ENCODE data around the gene CD55. TPM values are rescaled to one million over a fixed set of nuclear protein-coding genes. Genes with fewer than 3 reads are reported as not detected.
"Not testable (repeated sequence)": the region's sequence is repeated elsewhere in the genome, so short reads cannot be mapped to it uniquely, and the experiment has no call there.

Gene CD55
- total RNA-seq, 1 experiment from 2014 or later, result 103 TPM

DNA sequence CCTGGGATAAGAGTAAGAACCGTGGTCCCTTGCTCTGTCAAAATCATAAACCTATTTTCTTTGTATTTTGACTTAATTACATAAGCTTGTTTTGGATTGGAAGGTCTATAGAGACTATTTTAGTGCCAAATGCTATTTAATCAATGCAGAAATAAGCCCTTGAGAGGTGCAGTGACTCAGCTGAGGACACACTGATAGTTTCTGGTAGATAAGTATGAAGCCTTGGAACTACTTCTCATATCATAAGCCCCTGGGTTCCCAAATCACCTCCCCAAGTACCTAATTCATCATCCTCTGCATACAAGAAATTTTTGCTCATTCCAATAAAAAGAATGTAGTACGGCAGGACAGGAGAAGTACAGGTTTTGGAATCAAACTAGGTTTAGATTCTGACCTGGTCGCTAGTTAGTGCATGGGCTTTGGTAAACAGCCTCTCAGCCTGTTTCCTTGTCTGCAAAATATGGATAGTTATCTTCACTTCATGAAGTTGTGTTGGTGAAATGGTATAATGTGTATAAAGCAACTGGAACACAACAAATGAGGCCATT lies 3.3 kb upstream of the CD55 start:
- Histone ChIP-seq H3K36me3 (ENCODE audit: insufficient read depth, low read length) (no peaks in the 10 kb centered on the region), H3K9me3 (ENCODE audit: low read length) (no peaks in the 10 kb centered on the region), H3K4me3 (ENCODE audit: low read length) (no peak overlapping the region), H3K9ac (ENCODE audit: low read length) (no peak overlapping the region), H3K27ac (ENCODE audit: low read length) (no peak overlapping the region), H3K4me1 (ENCODE audit: low read length) (peaks cover 13% of the 10 kb centered on the region), H3K9me2 (replicated peaks; ENCODE audit: insufficient read depth, low read length) (no peaks in the 10 kb centered on the region), H3K27me3 (ENCODE audit: low read length) (no peaks in the 10 kb centered on the region), H4K20me1 (ENCODE audit: insufficient read depth, low read depth, low read length) (no peaks in the 10 kb centered on the region), H3K79me2 (ENCODE audit: low read length) (peaks cover 10% of the 10 kb centered on the region), H3K4me2 (ENCODE audit: low read depth, low read length, poor library complexity, severe bottlenecking) (no peak overlapping the region), H2AFZ (ENCODE audit: low read length) (no peak overlapping the region)
- no peak for DNase-seq

DNA sequence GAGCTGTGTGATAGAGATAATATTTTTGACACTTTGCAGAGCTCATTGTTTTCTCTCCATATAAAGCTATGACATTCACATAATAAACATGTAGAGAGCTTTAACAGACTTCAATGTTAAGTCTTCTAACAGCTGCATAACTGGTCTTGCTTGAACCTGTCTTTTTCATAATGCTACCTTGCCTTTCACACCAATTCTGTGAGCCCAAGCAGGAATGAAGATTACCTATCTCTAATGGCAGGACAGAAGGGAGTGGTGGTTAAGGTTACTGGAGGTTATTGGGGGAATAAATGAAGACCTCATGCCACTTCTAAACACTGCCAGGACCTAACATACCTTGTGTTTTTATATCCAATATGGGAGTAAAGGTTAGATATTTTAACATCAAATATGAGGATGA lies 2.3 kb upstream of the CD55 start:
- Histone ChIP-seq H3K9me3 (ENCODE audit: low read length) (no peaks in the 10 kb centered on the region), H3K4me1 (ENCODE audit: low read length) (peaks cover 22% of the 10 kb centered on the region), H3K36me3 (ENCODE audit: insufficient read depth, low read length) (peaks cover 7% of the 10 kb centered on the region; the same call in 1 of the 2 replicates), H3K4me3 (ENCODE audit: low read length) (no peak overlapping the region), H3K9ac (ENCODE audit: low read length) (no peak overlapping the region), H3K27me3 (ENCODE audit: low read length) (no peaks in the 10 kb centered on the region), H3K4me2 (ENCODE audit: low read depth, low read length, poor library complexity, severe bottlenecking) (no peak overlapping the region), H4K20me1 (ENCODE audit: insufficient read depth, low read depth, low read length) (no peaks in the 10 kb centered on the region), H3K27ac (ENCODE audit: low read length) (no peak overlapping the region), H3K9me2 (replicated peaks; ENCODE audit: insufficient read depth, low read length) (no peaks in the 10 kb centered on the region), H2AFZ (ENCODE audit: low read length) (no peak overlapping the region), H3K79me2 (ENCODE audit: low read length) (peaks cover 19% of the 10 kb centered on the region)
- no peak for DNase-seq

DNA sequence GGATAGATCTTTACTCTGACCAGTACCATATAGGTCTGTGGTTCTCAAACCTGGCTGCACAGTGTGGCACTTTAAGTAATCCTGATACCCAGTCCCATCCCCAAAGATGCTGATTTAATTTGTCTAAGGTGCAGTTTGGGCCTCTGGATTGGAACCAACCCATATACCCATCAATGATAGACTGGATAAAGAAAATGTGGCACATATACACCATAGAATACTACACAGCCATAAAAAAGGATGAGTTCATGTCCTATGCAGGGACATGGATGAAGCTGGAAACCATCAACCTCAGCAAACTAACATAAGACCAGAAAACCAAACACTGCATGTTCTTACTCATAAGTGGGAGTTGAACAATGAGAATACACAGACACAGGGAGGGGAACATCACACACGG lies 1.4 kb upstream of the CD55 start:
- not testable (repeated sequence) for H2AFZ ChIP-seq (ENCODE audit: low read length); H3K9me2 ChIP-seq (replicated peaks; ENCODE audit: insufficient read depth, low read length); DNase-seq; H3K4me3 ChIP-seq (ENCODE audit: low read length); H3K27me3 ChIP-seq (ENCODE audit: low read length); H4K20me1 ChIP-seq (ENCODE audit: insufficient read depth, low read depth, low read length); H3K9me3 ChIP-seq (ENCODE audit: low read length); H3K9ac ChIP-seq (ENCODE audit: low read length); H3K36me3 ChIP-seq (ENCODE audit: insufficient read depth, low read length); H3K27ac ChIP-seq (ENCODE audit: low read length); H3K4me2 ChIP-seq (ENCODE audit: low read depth, low read length, poor library complexity, severe bottlenecking)
- H3K4me1 ChIP-seq (ENCODE audit: low read length), result peaks cover 22% of the 10 kb centered on the region
- H3K79me2 ChIP-seq (ENCODE audit: low read length), result peaks cover 21% of the 10 kb centered on the region

DNA sequence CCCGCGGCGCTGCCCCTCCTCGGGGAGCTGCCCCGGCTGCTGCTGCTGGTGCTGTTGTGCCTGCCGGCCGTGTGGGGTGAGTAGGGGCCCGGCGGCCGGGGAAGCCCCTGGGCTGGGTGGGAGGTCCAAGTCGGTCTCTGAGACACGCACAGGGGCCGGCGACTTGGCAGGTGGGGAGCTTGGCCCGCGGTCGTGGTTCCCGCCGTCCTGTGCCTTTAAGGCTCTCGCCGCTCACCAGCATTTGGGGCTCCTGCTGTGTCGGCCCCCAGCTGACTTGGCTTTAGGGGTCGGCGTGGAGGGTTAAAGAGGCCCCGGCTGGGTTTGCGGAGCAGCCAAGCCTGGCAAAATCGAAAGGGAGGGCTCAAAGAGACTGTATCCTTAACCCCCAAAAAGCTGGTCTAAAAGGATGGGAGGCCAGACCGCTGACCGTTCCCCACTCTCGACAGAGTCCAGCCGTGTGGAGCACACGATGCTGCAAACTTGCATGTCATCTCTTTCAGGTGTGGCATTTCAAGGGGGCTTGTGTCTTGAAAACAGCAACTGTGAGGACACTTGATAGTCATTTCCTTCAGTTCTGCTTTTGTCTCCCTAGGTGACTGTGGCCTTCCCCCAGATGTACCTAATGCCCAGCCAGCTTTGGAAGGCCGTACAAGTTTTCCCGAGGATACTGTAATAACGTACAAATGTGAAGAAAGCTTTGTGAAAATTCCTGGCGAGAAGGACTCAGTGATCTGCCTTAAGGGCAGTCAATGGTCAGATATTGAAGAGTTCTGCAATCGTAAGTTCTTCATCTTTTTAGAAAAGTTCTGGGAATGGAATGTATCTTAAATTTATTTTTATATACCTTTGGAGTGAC lies 540 bp downstream of the CD55 start:
- Histone ChIP-seq H3K27me3 (ENCODE audit: low read length) (no peaks in the 10 kb centered on the region), H3K79me2 (ENCODE audit: low read length) (peaks cover 21% of the 10 kb centered on the region), H3K9me2 (replicated peaks; ENCODE audit: insufficient read depth, low read length) (no peaks in the 10 kb centered on the region), H3K4me1 (ENCODE audit: low read length) (peaks cover 22% of the 10 kb centered on the region), H3K27ac (ENCODE audit: low read length) (peak overlapping the region; percentile 59), H3K36me3 (ENCODE audit: insufficient read depth, low read length) (peaks cover 24% of the 10 kb centered on the region; the same call in 1 of the 2 replicates), H3K9ac (ENCODE audit: low read length) (peak overlapping the region; percentile 86), H3K4me3 (ENCODE audit: low read length) (peak overlapping the region; percentile 78), H2AFZ (ENCODE audit: low read length) (peak overlapping the region; percentile 58; the same call in 1 of the 2 replicates), H4K20me1 (ENCODE audit: insufficient read depth, low read depth, low read length) (no peaks in the 10 kb centered on the region), H3K4me2 (ENCODE audit: low read depth, low read length, poor library complexity, severe bottlenecking) (peak overlapping the region; percentile 84), H3K9me3 (ENCODE audit: low read length) (no peaks in the 10 kb centered on the region)
- peak; percentile 72 for DNase-seq

DNA sequence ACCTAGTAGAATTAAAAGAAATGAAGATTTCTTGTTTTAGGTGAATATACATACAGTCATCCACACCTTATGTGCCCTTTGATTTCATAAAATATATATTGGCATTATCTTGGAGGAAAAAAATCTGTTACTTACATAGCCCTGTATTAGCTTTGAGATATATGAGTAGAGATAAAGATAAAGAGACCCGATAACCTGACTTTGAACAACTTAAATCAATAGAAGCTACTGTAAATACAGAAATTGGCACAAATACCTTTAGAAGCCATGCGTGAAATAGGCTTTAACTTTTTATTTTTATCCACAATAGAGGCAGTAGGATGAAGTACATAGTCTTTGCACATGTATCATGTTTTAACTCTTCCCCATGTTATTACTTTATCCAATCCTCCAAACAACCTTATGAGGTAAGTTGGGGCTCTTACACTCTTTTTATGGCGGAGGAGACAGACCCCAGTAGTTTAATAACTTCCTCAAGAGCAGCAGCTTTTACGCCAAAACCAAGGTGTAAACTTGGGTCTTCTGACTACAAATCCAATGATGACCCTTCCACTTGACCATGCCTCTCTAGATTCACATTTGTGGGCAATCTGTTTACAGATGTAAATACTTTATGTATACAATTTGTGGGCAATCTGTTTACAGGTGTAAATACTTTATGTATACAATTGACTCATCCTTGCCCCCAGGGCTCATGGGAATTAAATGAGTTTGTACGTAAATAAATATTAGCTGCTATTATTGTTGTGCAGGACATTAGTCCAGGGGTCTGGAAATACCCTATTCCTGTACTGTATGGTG lies 2.1 kb downstream of the CD55 start:
- H3K4me3 ChIP-seq (ENCODE audit: low read length), result no peak overlapping the region
- peaks cover 21% of the 10 kb centered on the region for H3K79me2 ChIP-seq (ENCODE audit: low read length)

DNA sequence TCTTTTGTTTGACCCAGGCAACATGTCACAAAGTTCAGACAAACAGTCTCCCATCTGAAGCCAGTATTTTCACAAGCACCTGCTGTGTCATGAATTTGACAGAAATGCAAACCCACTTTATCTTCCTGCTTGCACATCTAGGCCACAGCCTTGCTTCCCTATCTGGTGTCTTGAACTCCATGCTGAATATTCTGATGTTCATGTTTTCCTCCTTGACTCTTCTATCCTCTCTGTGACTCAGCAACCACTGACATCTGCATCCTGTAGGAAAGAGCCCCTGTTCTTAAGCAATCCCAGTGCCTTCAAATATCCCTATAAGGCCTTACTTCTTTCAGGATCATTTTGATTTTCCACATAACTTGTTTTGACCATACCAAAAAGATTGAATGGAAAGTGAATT lies 6.5 kb downstream of the CD55 start:
- Histone ChIP-seq H3K27ac (ENCODE audit: low read length) (no peak overlapping the region), H3K9me2 (replicated peaks; ENCODE audit: insufficient read depth, low read length) (no peaks in the 10 kb centered on the region), H3K9ac (ENCODE audit: low read length) (no peak overlapping the region), H3K4me2 (ENCODE audit: low read depth, low read length, poor library complexity, severe bottlenecking) (no peak overlapping the region), H4K20me1 (ENCODE audit: insufficient read depth, low read depth, low read length) (no peaks in the 10 kb centered on the region), H3K36me3 (ENCODE audit: insufficient read depth, low read length) (peaks cover 61% of the 10 kb centered on the region), H2AFZ (ENCODE audit: low read length) (no peak overlapping the region), H3K9me3 (ENCODE audit: low read length) (no peaks in the 10 kb centered on the region), H3K27me3 (ENCODE audit: low read length) (no peaks in the 10 kb centered on the region), H3K4me3 (ENCODE audit: low read length) (no peak overlapping the region), H3K79me2 (ENCODE audit: low read length) (peaks cover 11% of the 10 kb centered on the region), H3K4me1 (ENCODE audit: low read length) (peaks cover 10% of the 10 kb centered on the region)
- DNase-seq, result no peak

More for the DNA sequence above, 2.1 kb downstream of the CD55 start:
- no peaks in the 10 kb centered on the region for H3K27me3 ChIP-seq (ENCODE audit: low read length)
- no peak overlapping the region for H3K9ac ChIP-seq (ENCODE audit: low read length)
- no peak overlapping the region for H3K27ac ChIP-seq (ENCODE audit: low read length)
- no peak for DNase-seq
- H3K4me2 ChIP-seq (ENCODE audit: low read depth, low read length, poor library complexity, severe bottlenecking), result peak overlapping the region; percentile 84
- peaks cover 22% of the 10 kb centered on the region for H3K4me1 ChIP-seq (ENCODE audit: low read length)
- H3K9me3 ChIP-seq (ENCODE audit: low read length), result no peaks in the 10 kb centered on the region
- no peak overlapping the region for H2AFZ ChIP-seq (ENCODE audit: low read length)
- H4K20me1 ChIP-seq (ENCODE audit: insufficient read depth, low read depth, low read length), result no peaks in the 10 kb centered on the region
- peaks cover 38% of the 10 kb centered on the region; the same call in 1 of the 2 replicates for H3K36me3 ChIP-seq (ENCODE audit: insufficient read depth, low read length)
- H3K9me2 ChIP-seq (replicated peaks; ENCODE audit: insufficient read depth, low read length), result no peaks in the 10 kb centered on the region

DNA sequence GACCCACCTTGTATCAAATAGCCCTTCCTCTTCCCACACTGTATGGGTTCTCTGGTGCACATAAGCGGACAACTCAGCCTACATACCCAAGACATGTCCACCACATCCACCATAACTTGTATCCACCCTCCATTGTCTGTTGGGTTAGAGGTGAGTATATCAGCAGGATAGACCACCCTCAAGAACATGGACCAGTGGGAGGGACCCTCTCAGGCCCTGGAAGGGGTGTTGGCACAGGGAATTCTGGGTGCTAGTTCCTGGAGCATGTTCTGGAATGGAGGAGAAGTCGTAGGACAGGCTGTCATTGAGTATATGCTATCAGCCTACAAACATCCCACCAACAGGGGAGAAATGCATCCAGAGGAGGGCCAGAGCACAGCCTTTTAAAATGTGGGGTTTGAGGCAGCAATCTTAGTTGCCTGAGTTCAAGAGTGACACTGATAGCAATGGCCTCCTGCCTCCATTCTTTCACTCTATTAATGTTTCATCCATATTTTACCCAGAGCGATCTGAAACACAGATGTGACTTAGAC lies 7.5 kb downstream of the CD55 start:
- no peak overlapping the region for H3K27ac ChIP-seq (ENCODE audit: low read length)

More for the DNA sequence above, 7.5 kb downstream of the CD55 start:
- H3K9me3 ChIP-seq (ENCODE audit: low read length), result no peaks in the 10 kb centered on the region
- H3K79me2 ChIP-seq (ENCODE audit: low read length), result peaks cover 3% of the 10 kb centered on the region; the same call in 1 of the 2 replicates
- no peak overlapping the region for H3K4me3 ChIP-seq (ENCODE audit: low read length)
- no peaks in the 10 kb centered on the region for H3K27me3 ChIP-seq (ENCODE audit: low read length)
- no peak overlapping the region for H3K4me2 ChIP-seq (ENCODE audit: low read depth, low read length, poor library complexity, severe bottlenecking)
- H3K4me1 ChIP-seq (ENCODE audit: low read length), result peaks cover 1% of the 10 kb centered on the region; the same call in 1 of the 2 replicates
- no peaks in the 10 kb centered on the region for H3K9me2 ChIP-seq (replicated peaks; ENCODE audit: insufficient read depth, low read length)
- H4K20me1 ChIP-seq (ENCODE audit: insufficient read depth, low read depth, low read length), result no peaks in the 10 kb centered on the region
- H2AFZ ChIP-seq (ENCODE audit: low read length), result no peak overlapping the region
- peaks cover 65% of the 10 kb centered on the region for H3K36me3 ChIP-seq (ENCODE audit: insufficient read depth, low read length)
- H3K9ac ChIP-seq (ENCODE audit: low read length), result no peak overlapping the region
- DNase-seq, result no peak
